HG03135 (cell line): ENCODE measurements around the gene TEDC1.
A peak's percentile ranks its signal among the peaks of the same experiment; 100 is the strongest.

ENCODE experiments used
- ATAC-seq: cut with Tn5 transposase; IDR thresholded peaks from one replicate; pipeline ENCODE4 v1.9.1; 2021; ENCODE audit warnings: mild to moderate bottlenecking, moderate library complexity; ENCODE audit not compliant: unreplicated experiment

The TEDC1 gene

GRCh38 chr14:105473033-105473676 is 17.9 kb upstream of the TEDC1 start:
- no peak for ATAC-seq

- ATAC-seq, result no peak
These were observed 17.2 kb upstream of the TEDC1 start for GRCh38 chr14:105473677-105474482.

GRCh38 chr14:105474483-105475268 is 16.4 kb upstream of the TEDC1 start, which contains the start of gene CRIP2:
Gene CRIP2 (plus strand): TSS chr14:105474821. CDS start chr14:105474863, 42 bp downstream.
- no peak for ATAC-seq

- no peak for ATAC-seq
These were observed 15.6 kb upstream of the TEDC1 start for GRCh38 chr14:105475269-105476096.

- no peak for ATAC-seq
These were observed 14.8 kb upstream of the TEDC1 start for GRCh38 chr14:105476097-105476830.

- no peak for ATAC-seq
These were observed 14.0 kb upstream of the TEDC1 start for GRCh38 chr14:105476831-105477659.

- ATAC-seq, result no peak
These were observed 13.2 kb upstream of the TEDC1 start for GRCh38 chr14:105477660-105478397.

- ATAC-seq, result no peak
These were observed 12.4 kb upstream of the TEDC1 start for GRCh38 chr14:105478398-105479251.

GRCh38 chr14:105479431-105480158 is 11.5 kb upstream of the TEDC1 start:
- ATAC-seq, result no peak

- ATAC-seq, result no peak
These were observed 10.8 kb upstream of the TEDC1 start for GRCh38 chr14:105480199-105480746.

- ATAC-seq, result peak; percentile 46
These were observed 9.9 kb upstream of the TEDC1 start for GRCh38 chr14:105480807-105481801.

GRCh38 chr14:105481886-105482457 is 9.1 kb upstream of the TEDC1 start:
- ATAC-seq, result peak; percentile 45

- ATAC-seq, result no peak
These were observed 8.4 kb upstream of the TEDC1 start for GRCh38 chr14:105482486-105483110.

- no peak for ATAC-seq
These were observed 7.6 kb upstream of the TEDC1 start for GRCh38 chr14:105483300-105484068.
